Activated CD4-positive, CD25-positive, alpha-beta regulatory T cell treated with anti-CD3 and anti-CD28 coated beads, Interleukin-2, amount 50 U/mL, for 16 hours (primary cell): ENCODE measurements around the gene WDR45.
A peak's percentile ranks its signal among the peaks of the same experiment; 100 is the strongest.

Experiments used
- DNase-seq: peaks from one replicate; pipeline ENCODE4 v3.0.0-alpha.2; 2020; ENCODE audit warnings: low read depth, low spot score

WDR45 gene

DNA sequence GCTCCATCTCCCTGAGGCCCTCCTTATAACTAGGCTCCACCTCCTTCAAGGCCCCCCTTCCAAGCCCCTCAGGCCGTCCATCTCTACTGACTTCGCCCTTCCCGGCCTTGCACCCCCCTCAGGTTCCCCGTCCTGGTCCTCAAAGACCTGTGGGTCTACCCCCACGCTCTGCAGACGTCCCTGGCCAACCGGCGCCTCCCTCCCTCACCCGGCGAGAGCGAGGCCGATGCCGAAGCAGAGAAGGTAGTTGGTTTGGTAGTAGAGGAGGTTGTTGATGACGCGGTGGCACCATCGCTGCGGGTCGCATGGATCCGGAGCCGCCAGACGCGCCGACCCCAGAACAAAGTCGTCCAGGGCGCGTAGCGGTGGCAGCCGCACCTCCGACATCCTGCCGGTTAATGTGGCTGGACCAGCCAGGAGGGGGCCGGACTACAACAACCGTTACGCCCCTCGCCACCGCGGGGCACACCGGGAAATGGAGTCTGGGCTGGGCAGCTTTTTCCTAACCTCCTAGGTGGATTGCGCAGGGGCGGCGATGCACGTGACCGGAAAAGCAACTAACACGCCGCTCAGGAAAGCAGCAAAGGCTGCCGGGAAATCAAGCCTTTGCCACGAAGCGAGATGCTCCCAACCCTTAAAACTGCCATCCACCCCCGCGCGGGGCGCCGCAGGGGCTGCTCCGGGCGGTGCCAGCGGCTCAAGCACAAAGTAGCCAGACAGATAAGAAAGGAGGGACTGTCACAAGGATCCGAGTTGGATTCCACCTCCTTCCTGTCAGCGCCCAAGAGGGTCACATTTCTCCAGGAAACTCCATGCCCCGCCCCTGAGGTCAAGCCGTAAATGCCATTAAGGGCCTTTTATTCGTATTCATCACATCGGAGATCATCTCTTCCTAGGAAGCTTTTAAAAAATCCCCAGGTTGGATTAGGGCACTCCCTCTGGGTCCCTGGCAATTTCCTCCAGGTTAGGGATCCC, 5.8 kb downstream of the WDR45 start, which contains the start of gene PRAF2:
PRAF2 (minus strand) TSS at position 402 of the 975 bp plus-strand sequence; CDS start at position 387, 15 bp downstream.
- peak; percentile 79 for DNase-seq

DNA sequence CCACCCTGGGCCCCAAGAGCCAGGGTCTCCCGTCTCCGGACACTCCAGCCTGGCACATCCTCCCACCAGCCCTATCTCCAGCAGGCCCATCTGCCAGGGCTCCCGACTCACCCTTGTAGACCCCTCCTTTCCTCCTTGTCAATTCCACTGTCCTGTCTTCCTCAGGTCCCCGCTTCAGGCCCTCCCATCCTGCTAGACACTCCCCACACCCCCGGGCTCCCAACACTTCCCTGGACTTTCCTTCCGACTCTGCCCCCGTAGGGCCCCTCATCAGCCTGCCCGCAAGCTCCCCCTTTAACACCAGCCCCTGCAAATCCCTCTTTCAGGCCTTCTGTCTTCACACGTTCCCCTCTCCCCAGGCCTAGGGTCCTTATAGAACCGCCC, 7.0 kb downstream of the WDR45 start:
- no peak for DNase-seq

DNA sequence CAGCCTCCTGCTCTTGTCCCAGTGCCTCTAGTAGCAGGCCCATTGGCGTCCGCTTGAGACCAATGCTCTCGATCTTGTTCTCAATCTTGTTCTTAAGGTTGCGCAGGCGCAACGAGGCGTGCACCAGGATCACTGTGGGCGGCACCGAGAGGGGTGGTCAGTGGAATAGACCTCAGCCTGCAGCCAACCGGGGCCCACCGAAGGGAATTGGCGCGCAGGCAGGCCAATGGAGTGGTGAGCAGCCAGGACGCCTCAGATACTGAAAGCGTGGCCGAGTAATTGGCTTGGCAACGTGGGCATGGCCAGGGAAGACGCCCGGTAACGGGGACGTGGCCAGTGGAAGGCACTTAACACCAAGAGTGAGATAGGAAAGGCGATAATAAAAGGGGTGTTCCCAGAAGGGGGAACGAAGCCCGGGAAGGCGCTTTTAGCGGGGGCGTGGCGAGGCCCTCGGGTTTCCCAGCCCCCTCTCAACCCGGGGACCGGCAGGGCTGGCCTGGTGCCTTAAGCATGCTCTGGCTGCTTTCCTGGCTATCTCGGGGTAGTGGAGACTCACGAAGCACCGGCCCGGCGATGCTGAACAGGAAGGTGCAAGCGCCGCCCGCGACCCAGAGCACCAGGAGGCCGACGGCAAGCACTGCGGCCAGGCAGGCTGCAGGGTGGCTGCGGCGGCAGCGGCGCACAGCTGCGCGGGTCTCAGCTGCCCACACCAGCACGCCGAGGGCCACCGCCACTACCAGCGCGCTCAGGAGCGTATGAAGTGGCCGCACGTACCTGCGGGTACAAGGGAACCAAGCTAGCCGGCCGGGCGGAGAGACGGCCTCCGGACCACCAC, 7.6 kb downstream of the WDR45 start:
- no peak for DNase-seq

DNA sequence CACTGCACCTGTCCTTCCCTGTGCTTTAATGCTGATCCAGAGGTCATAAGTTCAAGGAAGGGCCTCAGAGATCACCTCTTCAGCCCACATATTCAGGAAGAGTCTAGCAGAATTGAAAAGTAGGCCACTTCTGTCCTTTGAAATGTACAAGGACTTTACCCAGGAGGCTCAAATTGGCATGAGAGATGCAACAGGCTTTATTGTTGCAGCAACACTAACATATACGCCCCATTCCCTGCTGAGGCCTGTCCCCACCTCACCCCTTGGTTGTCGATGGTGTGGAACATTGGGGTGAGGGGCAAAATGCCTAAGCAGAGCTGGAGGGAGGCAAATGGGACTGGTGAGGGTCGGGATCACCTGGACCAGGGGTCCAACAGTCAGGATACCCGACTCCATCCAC, 8.7 kb downstream of the WDR45 start:
- no peak for DNase-seq

DNA sequence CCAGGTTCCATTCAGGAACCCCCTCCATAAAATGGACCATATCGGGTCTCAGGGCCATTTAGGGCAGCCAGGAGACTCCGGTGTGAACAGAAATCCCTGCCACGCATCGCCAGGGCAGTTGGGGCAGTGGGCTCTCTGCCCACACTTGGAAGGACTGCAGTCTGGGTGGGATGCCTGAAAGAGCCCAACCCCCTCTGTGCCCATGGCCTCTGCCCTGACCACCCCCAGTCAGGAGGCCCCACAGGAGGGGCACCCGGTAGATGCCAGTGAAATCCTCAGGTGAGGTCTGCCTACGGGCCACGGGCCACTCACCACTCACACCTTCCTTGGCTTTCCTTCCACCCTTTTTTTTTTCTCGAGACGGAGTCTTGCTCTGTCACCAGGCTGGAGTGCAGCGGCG, 10.6 kb downstream of the WDR45 start:
- DNase-seq: no peak

DNA sequence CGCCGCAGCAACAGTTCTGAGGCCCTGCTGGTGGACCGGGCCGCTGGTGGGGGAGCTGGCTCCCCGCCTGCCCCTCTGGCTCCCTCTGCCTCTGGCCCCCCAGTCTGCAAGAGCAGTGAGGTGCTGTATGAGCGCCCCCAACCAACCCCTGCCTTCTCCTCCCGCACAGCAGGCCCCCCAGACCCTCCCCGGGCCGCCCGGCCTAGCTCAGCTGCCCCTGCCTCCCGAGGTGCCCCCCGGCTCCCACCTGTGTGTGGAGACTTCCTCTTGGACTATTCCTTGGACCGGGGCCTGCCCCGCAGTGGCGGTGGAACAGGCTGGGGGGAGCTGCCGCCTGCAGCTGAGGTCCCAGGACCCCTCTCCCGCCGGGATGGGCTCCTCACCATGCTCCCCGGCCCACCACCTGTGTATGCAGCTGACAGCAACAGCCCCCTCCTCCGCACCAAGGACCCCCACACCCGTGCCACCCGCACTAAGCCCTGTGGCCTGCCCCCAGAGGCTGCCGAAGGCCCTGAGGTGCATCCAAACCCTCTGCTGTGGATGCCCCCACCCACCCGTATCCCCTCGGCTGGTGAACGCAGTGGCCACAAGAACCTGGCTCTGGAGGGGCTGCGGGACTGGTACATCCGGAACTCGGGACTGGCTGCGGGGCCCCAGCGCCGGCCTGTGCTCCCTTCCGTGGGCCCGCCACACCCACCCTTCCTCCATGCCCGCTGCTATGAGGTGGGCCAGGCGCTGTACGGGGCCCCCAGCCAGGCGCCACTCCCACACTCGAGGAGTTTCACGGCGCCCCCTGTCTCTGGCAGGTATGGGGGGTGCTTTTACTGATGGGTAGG, 12.2 kb downstream of the WDR45 start:
- DNase-seq: no peak

DNA sequence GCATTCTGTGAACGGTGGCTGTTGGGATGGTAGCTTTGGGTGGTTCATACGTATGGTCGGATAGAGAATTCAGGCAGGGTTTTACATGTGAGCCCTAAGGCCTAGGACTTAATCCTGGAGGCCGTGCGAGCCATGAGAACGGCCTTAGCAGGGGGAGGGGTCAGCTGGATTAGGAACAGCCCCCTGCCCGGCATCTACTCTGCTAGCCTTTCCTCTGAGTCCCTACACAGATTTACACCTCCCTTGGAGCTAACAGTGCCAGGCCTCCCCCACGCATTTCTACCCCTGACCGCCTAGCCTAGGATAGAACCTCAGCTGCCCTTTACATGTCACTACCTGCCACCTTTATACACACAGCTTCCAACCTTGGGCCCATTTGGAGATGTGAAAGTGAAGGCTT, 13.0 kb downstream of the WDR45 start:
- no peak for DNase-seq

DNA sequence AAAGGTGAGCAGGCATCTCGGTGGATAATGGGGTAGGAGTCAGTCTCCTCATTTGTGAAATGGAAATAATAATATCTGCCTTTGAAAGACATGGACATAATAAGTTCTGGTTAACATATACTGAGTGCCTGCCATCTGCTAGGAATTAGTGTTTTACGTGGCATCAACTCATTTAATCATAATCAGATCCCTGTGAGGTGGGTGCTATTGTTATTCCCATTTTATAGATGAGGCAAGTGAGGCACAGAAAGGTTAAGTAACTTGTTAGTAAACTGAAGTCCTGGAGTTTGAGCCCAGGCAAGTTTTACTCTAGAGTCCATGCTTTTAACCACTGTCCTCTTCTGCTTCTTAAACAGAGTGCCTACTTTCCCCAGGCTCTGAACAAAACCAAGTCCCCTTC, 13.4 kb downstream of the WDR45 start:
- no peak for DNase-seq

DNA sequence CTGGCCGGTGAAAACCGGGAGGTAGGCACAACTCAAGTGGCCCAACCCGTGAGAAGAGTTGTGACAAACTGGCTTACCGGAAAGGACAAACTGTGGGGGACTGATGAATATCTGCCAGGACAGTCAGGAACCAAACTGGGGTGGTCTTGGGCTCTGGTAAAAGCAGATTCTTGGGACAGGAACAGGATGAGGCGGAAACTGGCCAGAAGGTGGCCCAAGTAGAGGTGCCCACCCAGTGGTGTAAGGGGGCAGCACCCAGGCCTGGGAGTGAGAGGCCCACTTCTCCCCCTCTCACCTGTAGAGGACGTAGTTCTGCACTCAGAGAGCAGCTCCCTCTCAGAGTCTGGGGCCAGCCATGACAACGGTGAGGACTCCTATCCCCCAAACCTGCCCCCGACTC, 15.0 kb downstream of the WDR45 start:
- DNase-seq: no peak

DNA sequence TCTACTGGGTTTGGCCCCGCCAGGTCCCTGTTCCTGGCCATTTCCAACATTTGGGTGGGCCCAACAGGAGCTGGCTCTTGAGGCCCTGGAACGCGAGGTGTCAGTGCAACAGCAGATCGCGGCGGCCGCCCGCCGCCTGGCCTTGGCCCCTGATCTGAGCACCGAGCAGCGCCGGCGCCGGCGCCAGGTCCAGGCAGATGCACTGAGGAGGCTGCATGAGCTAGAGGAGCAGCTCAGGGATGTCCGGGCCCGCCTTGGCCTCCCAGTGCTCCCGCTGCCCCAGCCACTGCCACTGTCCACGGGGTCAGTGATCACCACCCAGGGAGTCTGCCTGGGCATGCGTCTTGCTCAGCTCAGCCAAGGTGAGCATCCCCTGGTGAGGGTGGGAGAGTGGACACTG, 15.4 kb downstream of the WDR45 start:
- DNase-seq: no peak

DNA sequence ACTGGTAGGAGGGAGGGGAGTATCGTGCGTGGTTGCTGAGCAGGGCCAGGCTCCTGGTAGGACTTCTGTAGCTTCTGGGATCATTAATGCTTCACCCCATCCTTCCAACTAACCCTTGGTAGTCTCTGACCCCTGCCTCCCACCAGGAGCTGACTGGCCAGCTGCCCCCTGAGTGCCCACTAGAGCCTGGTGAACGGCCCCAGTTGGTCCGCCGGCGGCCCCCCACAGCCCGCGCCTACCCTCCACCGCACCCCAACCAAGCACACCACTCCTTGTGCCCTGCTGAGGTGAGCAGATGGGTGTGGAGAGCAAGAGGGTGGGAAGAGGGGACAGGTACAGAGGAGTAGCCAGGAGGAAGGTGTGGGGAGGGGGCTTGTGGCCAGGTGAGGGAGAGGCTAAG, 16.0 kb downstream of the WDR45 start:
- no peak for DNase-seq

DNA sequence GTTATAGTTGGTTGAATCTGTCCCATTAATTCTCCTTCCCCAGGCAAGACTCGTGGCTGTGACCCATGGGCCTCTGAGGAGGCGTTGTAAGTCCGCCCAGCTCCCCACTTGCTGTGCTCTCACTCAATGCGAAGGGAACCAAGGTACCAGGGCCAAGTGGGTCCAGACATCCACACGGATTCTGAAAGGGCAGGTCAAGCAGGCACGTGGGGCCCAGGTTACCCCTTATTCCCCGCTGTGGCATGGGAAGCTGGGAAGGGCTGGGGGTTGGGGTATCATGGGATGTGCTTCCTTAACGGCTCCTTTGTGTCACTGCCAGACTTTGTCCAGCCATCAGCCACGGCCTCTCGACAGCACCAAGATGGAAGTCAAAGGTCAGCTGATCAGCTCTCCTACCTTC, 17.8 kb downstream of the WDR45 start:
- no peak for DNase-seq

DNA sequence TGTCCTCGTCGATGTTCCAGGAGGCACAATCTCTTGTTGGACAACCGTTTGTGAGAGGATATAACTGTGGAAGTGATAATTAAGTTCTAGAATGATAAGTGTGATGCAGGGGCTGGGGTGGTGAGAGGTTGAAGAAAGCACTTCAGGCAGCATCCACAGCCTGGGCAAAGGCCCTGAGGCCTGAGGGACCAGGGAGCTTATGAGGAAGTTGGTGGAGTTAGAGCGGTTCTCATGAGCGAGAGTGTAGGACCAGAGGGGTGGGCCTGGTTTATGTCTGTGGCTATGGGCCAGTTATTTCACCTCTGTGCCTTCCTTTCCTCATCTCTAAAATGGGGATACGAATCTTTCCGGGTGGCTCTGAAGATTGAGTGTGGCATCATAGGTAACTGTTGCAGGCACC, 18.2 kb downstream of the WDR45 start:
- DNase-seq: no peak

DNA sequence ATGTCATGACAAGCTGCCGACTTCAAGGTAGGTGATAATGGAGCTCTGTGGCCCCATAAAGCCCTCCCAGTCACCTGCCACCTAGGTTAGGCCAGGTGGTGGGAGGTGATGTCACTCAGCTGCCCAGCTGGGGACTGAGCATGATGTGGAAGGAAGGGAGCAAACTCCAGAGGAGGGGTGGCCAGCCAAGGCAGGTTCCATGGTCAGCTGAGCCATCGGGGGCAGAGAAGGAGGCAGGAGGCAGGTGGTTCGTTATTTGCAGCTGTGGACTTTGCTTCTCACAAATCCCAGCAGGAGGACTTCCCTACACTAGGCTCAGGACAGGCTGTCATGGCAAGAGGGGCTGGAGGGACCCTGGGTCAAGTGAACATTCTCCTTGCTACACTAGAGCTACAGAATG, 18.8 kb downstream of the WDR45 start:
- no peak for DNase-seq

DNA sequence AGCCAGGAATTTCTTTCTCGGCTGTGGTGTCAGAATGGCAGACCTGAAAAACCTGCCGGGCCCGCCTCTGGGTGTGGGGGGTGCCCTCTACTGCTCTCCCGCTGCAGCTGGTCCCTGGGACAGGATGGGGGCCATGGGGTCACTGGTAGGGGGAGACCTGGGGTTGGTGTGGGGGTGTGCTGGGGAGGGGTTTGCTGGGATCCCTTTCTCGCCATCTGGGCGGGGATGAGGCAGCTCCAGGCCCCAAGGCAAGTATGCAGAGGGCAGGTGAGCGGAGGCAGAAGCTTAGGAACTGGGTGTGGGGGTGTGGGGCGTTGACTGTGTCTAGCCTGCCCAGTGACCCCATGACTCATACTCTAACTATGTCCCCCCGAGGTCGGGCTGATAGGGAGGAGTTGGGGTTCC, 20.0 kb downstream of the WDR45 start:
- DNase-seq: no peak

DNA sequence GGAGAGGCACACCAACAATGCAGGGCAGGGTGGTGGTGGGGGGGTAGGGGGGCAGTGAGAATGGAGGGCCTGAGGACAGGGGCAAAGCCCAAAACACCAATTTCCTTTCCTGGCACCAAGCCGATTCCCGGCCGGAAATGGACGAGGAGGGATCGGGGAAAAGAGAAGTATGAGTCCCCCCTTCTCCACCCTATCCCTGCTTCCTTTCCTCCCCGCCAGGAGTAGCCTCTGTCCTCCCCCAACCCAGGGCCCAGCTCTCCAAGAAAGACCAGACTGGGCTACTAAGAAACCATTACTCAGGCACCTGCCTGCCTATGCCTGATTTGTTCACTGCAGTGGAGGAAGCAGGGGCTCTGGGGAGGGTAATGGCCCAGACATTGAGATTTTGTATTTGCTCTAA, 20.5 kb downstream of the WDR45 start:
- no peak for DNase-seq

DNA sequence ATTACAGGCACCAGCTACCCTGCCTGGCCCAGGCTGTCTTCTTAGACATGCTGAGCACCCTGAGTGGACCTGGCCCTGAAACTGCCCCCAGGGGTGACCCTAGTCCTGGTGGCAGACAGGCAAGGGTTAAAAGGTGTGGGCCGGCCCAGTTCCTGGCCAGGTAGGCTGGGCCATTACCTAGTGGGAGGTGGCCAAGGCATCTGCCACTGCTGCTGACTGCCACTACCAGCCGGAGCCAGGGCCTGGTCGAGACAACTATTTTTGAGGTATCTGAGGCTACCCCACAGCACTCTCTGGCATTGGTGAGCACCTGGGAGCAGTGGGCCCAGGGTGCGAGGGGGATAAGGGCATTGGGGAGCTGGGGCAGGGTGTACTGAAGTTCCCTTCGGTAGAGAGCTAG, 20.9 kb downstream of the WDR45 start, which contains the start of gene CCDC120:
CCDC120 (plus strand) TSS at position 206 of the 400 bp plus-strand sequence. CDS start 3,043 bp downstream, outside the sequence.
- DNase-seq: no peak

DNA sequence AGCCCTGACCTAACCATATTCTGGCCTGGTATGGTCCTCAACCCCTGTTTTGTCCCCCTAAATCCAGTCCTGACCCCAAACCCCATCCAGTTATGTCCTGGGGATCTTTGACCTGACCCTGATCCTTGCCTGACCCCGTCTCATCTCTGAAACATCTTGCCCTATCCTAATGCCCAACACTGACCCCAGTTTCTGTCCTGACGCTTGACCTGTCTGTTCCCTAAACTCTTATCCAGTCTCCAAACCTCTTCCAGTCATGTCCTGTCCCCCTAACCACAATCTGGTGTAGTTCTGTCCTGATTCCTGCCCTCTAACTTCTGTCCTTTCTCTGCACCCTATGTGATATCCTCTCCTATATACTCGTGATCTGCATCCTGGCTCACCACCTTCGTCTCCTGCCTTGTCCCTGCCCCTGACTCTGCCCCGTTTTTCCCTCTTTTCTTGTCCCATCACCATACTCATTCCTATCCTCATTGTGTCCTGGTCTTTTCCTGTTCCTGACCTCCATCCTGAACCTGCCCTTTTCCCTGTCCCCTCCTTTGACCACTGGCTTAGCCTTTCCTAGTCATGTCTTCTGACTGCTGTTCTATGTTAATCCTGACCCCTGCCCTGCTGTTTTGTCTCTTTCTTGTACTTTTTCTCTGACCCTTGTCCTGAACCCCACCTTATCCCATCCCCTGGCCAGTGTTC, 25.5 kb downstream of the WDR45 start:
- no peak for DNase-seq

DNA sequence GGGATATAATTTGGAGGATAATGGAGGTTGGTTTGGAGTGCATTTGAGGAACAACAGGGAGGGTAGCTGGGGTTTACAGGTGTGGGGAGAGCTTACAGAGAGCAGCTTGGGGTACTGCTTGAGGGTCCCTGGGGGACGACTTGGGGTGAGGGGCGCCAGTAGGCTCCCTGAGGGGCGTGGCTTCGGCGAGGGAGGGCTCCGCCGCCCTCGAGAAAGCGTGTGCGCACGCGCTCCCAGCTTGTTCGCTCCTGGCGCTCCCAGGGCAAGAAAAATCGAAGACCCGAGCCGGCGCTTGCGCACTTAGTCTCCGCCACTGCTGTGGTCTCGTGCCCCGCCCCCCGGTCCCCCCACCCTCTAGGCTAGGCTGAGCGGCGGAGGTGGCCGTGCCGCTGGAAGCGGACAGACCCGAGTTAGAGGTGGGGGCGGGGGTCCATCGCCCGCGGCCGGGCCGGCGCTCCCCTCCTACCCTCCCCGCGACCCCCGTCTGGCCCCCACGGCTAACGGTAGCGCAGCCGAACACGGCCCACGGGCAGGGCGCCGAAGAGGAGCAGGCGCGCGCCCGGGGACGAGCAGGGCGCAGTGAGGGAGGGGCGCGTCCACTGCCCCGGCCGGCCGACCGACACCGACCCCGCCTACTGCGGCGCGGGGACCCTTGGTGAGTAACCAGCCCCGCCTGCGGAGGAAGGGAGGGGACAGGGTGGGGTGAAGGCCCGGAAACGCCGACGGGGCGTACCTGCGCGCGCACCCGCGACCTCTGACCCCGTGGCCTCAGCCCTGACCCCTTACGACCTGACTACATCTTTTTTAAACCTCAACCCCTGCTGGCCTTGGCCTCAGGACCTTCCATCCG, 26.2 kb downstream of the WDR45 start:
- DNase-seq: no peak

DNA sequence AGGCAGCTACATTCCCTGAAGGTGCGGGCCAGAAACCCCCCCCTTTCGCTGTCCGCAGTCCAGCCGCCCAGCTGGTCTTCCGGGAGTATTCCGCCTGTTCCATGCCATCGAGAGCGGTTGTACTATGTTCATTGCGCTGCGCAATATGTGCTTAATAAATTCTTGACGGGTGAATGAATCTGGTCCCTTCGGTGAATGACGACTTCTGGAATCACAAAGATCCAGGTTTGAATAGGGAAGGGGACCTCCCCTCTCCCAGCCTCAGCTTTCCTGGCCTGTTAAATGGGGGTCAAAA, 35.8 kb downstream of the WDR45 start:
- no peak for DNase-seq
